A204.1 (cell line): ENCODE data around the gene MS4A15.
"Not testable (repeated sequence)": the region's sequence is repeated elsewhere in the genome, so short reads cannot be mapped to it uniquely, and the experiment has no call there.

Experiments
- FAIRE-seq: peaks from 2 replicates; lab custom pipeline; 2012; peaks lifted over from hg19 to GRCh38; lab: Jason Lieb, UNC

MS4A15 gene

GRCh38 chr11:60756307-60757032, at the start of gene MS4A15:
TSS of gene MS4A15 (plus strand) at chr11:60756867. CDS start at chr11:60763734, 6,867 bp downstream.
- FAIRE-seq, result no peak

GRCh38 chr11:60706931-60707330, 49.7 kb upstream of the MS4A15 start:
- FAIRE-seq, result no peak

DNA sequence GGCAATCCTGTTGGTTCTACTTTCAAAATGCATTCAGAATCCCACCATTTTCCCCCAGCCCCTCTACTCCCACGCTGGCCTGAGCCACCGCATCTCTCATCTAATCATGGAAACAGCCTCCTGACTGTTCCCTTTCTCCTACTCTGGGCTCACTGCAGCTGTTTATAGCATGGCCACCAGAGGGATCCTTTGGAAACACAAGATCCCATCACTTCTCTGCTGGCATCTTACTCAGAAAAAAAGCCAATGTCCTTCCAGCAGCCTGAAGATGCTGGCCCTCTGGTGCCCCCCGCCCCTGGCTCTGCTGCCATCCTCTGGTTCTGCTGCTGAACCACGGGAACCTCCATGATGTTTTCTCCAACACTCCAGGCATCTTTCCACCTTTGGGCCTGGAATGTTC, 46.2 kb upstream of the MS4A15 start:
- no peak for FAIRE-seq

GRCh38 chr11:60711276-60711675, 45.4 kb upstream of the MS4A15 start:
- FAIRE-seq, result no peak

DNA sequence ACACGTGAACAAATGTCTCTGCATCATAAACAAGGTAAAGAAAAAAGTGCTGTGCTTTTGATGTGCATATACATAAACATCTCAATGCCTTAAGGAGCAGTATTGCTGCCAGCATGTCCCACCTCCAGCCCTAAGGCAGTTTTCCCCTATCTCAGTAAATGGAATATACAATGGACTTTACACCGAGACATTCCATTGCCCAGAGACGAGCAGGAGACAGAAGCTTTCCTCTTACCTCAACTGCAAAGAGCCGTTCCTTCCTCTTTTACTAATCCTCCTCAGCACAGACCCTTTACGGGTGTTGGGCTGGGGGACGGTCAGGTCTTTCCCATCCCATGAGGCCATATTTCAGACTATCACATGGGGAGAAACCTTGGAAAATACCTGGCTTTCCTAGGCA, 43.2 kb upstream of the MS4A15 start:
- not testable (repeated sequence) for FAIRE-seq

DNA sequence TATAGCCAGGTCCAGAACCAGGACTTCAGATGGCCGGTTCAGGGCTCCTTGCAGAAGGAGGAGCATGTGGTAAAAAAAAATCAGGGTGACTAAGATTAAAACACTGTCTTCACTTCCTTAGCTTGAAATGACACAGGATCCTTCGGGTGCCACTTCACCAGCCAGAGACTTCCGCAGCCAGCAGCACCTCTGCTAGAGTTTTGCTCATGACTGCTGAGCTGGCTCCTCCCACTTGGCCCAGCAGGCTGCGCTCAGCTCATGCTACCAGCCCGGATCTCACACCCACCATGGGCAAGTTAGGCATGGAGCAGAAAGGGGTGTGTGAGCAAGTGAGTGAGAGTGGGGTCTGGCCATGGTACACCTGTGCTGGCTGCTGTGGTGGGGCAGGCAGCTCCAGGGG, 38.7 kb upstream of the MS4A15 start:
- FAIRE-seq, result no peak

DNA sequence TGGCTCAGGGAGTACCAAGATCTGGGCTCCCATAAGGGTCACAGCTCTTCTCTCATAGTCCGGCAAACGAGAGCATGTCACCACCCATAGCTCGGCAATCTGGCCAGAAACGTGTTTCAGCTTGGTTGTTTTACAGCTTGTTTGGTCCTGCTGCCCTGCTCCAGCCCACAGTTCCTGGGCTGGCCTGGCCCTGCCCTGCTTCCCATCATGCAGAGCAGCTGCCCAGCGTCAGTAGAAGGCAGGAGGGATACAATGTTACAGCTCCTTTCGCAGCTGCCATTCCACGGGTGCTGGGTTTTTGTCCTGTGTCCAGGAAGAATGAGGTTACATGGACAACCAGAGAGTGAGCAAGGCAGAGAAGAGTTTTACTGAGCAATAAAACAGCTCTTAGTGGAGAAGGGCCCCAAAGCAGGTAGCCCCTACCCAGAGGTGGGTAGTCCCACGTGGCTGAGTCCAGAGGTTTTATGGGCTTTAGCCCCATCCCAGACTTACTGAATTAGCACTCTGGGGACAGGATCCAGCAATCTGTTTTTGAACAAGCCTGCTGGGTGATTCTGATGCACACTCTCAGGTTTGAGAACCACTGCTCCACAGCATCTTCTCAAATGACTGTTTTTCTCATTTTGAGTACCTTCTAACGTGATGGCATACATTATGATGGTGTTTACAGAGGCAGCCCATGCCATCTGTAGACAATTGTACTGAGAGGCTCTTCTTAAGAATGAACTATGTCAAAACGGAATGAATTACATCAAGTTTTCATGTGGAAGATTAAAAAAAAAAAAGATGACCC, 37.9 kb upstream of the MS4A15 start:
- no peak for FAIRE-seq

DNA sequence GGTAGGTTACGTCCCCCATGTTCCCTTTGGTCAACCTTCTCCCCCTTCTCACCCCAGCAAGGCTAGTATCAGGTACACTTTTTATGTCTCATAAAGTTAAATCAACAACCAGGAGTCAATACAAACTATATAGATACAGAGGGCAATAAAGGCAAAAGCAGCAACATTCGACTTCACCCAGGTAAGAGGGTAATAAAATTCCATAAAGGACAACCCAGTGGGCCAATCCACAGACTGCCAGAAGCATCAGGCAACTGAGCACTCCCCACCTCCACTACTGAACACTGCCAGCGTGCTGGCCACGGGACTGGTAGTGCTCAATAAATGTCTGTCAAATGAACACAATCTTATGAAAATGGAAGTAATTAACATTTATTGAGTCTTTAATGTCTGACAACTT, 37.3 kb upstream of the MS4A15 start:
- FAIRE-seq, result no peak

GRCh38 chr11:60720460-60720859, 36.2 kb upstream of the MS4A15 start:
- no peak for FAIRE-seq

GRCh38 chr11:60724420-60724819, 32.2 kb upstream of the MS4A15 start, which contains the start of gene MS4A18:
TSS of gene MS4A18 (plus strand) at chr11:60724720.
- no peak for FAIRE-seq

DNA sequence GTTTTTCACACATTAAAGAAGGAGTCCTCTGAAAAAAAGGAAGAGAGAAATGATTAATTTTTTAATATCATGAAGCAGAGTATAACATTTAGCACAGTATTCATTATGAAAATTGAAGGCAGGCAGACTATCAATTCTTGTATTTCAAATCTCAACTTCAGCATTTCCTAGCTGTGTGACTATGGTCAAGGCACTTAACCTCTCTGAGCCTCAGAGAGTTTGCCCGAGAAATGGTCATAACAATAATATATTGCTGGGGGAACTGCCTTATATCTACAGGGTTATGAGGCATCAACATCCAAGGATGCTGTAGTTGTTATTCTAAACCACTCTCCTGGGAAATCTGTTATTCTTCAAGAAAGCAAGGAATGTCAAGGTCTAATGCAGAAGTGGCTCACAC, 31.1 kb upstream of the MS4A15 start:
- no peak for FAIRE-seq

DNA sequence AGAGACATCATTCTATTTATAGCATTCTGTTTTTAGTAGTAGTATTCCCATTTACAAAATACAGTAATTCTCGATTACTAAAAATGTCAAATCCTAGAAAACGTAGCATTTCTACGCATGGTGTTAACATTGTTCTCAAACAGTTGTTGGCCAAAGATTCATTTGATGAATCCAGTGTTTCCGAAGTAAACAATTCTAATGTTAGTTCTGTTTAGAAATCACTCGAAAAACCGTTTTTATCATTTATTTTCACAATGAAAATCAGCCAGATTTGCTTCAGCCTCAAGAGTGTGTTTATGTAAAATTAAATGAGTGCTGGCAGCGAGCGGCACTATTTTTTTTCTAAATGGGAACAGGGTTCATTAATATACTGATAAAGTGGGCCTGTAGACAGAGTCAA, 25.1 kb upstream of the MS4A15 start:
- no peak for FAIRE-seq

DNA sequence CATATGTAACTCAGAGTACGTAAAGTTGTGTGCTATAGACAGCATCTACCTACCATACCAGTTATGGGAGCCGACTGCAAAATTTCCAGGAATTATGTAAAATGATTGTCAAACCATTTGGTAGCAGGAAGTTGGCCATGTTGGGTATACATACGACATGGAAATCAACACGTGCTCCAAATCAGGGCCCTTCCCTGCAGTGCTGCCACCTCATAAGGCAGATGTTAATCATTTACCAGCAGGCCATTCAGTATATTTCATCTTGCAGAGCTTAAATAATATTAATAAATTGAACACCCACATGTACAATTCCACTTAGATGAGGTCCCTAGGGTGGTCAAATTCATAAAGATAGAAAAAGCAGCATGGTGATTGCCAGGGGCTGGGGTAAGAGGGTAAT, 22.4 kb upstream of the MS4A15 start:
- FAIRE-seq, result no peak

DNA sequence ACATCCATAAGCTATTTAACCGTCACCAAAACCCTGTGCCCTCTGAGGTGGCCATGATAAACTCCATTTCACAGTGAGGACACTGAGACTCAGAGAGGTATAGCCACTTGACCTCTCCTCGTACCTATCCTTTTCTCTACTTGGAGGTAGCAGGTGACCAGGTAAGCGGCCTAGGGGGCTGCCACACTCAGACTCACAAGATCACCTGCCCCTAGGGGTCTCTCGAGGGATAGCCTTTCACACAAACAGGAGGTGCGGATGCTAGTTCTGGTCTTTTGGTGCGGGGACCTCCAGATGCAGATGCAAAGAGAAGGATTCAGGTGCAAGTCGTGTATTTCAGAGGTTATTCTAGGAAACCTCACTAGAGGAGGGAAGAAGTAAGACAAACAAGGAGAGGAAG, 17.6 kb upstream of the MS4A15 start:
- FAIRE-seq, result no peak

DNA sequence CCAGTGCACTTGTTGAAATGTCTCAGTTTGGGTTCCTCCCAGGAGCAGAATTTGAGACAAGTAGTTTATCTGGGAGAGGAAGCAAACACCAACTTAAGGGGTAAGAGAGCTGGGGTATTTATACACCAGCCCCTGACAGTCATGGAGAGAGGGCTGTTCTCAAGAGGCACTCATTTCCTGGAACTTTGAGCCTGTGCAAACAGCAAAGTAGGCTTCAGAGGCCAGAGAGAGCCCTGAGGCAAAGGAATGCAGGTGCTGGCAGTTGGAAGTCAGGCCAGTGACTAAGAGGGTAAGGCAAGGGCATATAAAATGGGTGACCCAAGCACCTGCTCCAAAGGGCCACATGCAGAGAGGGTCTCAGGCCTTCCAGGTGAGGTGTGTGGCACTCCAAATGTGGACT, 16.1 kb upstream of the MS4A15 start:
- FAIRE-seq, result no peak

DNA sequence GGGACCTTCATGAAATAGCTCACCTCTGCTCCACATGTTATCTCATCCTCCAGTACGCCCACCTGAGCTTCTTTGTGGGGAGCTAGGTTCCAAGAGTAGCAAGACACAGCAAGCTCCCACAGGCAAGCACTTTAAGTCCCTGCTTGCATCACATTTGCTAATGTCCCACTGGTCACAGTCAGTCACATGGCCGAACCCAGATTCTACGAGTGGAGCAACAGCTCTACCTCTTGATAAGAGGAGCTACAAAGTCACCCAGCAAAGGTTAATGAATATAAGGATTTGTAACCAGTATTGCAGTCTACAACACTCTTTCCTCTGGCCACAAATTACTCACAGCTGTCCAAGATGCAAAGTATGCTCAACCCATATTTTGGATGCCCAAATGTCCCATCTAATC, 15.2 kb upstream of the MS4A15 start:
- no peak for FAIRE-seq

- no peak for FAIRE-seq
Measured at GRCh38 chr11:60743058-60743457, 13.6 kb upstream of the MS4A15 start.

GRCh38 chr11:60744114-60744513, 12.6 kb upstream of the MS4A15 start:
- FAIRE-seq, result no peak

DNA sequence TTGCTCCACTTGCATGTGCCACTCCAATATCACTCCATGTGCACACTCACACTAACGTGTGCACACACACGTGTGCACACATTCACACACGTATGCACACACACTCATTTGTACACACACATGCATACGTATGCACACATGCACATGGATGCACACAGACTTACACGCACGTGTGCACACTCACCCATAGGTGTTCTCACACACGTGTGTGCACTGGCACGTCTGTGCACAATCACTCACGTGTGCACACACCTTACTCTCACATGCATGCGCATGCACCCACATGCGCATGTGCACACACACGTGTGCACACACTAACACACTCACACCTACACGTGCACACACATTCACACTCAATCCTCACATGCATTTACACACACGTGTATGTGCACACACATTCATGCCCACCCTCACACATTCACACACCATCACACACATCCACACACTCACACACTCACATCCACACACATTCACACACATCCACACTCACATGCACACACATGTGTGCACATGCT, 9.3 kb upstream of the MS4A15 start:
- FAIRE-seq, result no peak

DNA sequence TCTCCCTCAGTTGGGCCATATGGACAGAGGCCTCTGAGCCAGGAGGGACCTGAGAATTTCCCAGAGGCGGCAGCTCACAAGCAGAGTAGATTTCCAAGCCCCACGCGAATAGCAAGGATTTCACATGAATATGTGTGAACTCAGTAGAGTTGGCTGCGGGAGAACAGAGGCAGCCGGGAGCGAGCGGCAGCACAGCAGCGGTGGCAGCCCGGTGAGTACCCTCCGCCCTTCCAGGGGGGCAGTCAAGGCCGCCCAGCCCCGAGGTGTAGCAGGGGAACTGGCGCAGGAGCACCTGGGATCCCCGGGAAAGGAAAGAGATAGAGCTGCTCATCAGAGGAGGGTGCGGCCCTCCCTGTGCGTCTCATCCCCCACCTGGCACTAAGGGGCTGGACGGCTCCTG, 8.4 kb upstream of the MS4A15 start:
- FAIRE-seq, result no peak

DNA sequence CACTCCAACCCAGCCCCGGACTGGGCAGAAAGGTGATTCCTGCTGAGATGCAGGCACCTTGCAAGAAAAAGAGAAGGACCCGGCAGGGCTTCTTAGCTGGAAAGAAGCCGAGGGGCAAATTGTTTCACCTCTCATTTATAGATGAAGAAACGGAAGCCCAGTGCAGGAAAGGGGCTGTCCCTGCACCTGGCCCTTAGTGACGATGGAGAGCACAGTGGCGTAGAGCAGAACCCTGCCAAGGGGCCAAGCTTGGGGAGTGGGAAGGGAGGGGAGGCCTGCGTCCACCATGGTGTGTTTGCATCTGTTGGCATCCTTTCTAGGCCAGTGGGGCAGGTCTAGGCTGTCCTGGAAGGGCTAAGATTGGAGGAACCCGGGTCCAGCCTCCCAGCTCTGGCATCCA, 7.8 kb upstream of the MS4A15 start:
- no peak for FAIRE-seq

GRCh38 chr11:60750911-60751310, 5.8 kb upstream of the MS4A15 start:
- FAIRE-seq, result no peak

DNA sequence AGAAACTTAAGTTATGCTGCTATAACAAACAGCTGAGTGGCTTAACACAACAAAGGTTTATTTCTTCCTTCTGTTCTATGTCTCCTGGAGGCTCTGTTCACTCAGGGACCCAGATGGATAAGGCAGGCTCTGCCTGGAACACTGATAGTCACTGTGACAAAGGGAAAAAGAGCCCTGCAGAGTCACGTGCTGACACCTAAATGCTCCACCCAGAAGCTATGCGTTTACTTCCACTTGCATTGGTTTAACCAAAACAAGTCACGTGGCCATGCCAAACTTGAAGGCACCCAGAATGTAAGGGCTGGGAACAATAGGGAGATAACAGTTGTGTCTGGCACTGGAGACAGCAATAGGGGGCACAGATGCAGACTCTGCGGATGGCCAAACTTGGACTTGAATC, 3.4 kb upstream of the MS4A15 start:
- FAIRE-seq, result no peak

GRCh38 chr11:60754887-60755286, 1.8 kb upstream of the MS4A15 start:
- FAIRE-seq, result no peak
